NCI-H187 (cell line): ENCODE results near the gene CETN1.

ENCODE experiments used
- DNase-seq, 2 experiments: peaks; one replicate each; lab custom pipeline; 2025; lab: John Stamatoyannopoulos, UW

The CETN1 gene

GRCh38 chr18:580154-580553 lies at the start of gene CETN1:
Gene CETN1, plus strand, starts transcription at chr18:580380. Its CDS starts 29 bp downstream, at chr18:580409.
- DNase-seq, result no peak

GRCh38 chr18:532018-532417 lies 48.2 kb upstream of the CETN1 start:
- DNase-seq, result no peak

- DNase-seq, result no peak
These were observed 47.5 kb upstream of the CETN1 start for GRCh38 chr18:532632-533031.

GRCh38 chr18:533995-534601 lies 46.1 kb upstream of the CETN1 start:
- DNase-seq, result no peak

- no peak for DNase-seq
These were observed 36.6 kb upstream of the CETN1 start for GRCh38 chr18:543447-544078.

- DNase-seq, result no peak
These were observed 30.2 kb upstream of the CETN1 start for GRCh38 chr18:549967-550366.

GRCh38 chr18:551404-552061 lies 28.6 kb upstream of the CETN1 start:
- DNase-seq, result no peak

GRCh38 chr18:555705-556457 lies 24.3 kb upstream of the CETN1 start:
- DNase-seq, result no peak

GRCh38 chr18:564708-565561 lies 15.2 kb upstream of the CETN1 start:
- DNase-seq, result no peak

- no peak for DNase-seq
These were observed 14.6 kb upstream of the CETN1 start for GRCh38 chr18:565562-566061.

GRCh38 chr18:567122-567521 lies 13.1 kb upstream of the CETN1 start:
- DNase-seq, result no peak

- DNase-seq, result no peak
These were observed 11.4 kb upstream of the CETN1 start for GRCh38 chr18:568731-569130.

- no peak for DNase-seq
These were observed 9.9 kb upstream of the CETN1 start for GRCh38 chr18:570256-570655.

- DNase-seq, result no peak
These were observed 9.5 kb upstream of the CETN1 start for GRCh38 chr18:570697-571096.

GRCh38 chr18:572091-572830 lies 7.9 kb upstream of the CETN1 start:
- no peak for DNase-seq

- no peak for DNase-seq
These were observed 7.3 kb upstream of the CETN1 start for GRCh38 chr18:572831-573289.

GRCh38 chr18:573385-573784 lies 6.8 kb upstream of the CETN1 start:
- no peak for DNase-seq

GRCh38 chr18:574149-574860 lies 5.9 kb upstream of the CETN1 start:
- no peak for DNase-seq

GRCh38 chr18:574865-575645 lies 5.1 kb upstream of the CETN1 start:
- DNase-seq, result no peak
